Gastroesophageal sphincter (tissue), 4 donors: Measurements from ENCODE around the gene PTGR1. TPM values are rescaled to one million over a fixed set of nuclear protein-coding genes. Genes with fewer than 3 reads are reported as not detected.
A peak's percentile ranks its signal among the peaks of the same experiment; 100 is the strongest.
"Not testable (repeated sequence)": the region's sequence is repeated elsewhere in the genome, so short reads cannot be mapped to it uniquely, and the experiment has no call there.

Experiments used
- ATAC-seq: fragments of 150-250 bp; one replicate; pipeline ENCODE4 v1.9.1; 2016; ENCODE audit warnings: mild to moderate bottlenecking, moderate library complexity
- H3K27ac ChIP-seq, 4 donors: fragments of 200-600 bp; sonication (generic) in 3 of 4; 1 replicate in 3 of 4; 2 replicates in 1 of 4; pipeline ENCODE4 v1.5.1; 2016 to 2019
- H3K27me3 ChIP-seq: fragments of 200-600 bp; sonication (generic); one replicate; pipeline ENCODE4 v1.5.1; 2019
- H3K36me3 ChIP-seq, 2 donors: fragments of 200-600 bp; sonication (generic); one replicate each; pipeline ENCODE4 v1.5.1; 2019; ENCODE audit warnings: control low read depth in 1 of 2
- H3K4me1 ChIP-seq, 3 donors: fragments of 200-600 bp; sonication (generic); 1 replicate in 2 of 3; 2 replicates in 1 of 3; pipeline ENCODE4 v1.5.1; 2016 to 2019; ENCODE audit warnings: control low read depth in 2 of 3
- H3K4me3 ChIP-seq, 2 donors: fragments of 200-600 bp; sonication (generic); one replicate each; pipeline ENCODE4 v1.5.1; 2019; ENCODE audit warnings: mild to moderate bottlenecking in 1 of 2, moderate library complexity in 1 of 2
- H3K9me3 ChIP-seq, 3 donors: fragments of 200-600 bp; sonication (generic); one replicate each; pipeline ENCODE4 v1.5.1; 2017 to 2019; ENCODE audit warnings: control low read depth in 2 of 3
- CTCF ChIP-seq, 4 experiments: fragments of 200-600 bp in 2 of 4; fragments of 450-650 bp in 2 of 4; sonication (generic) in 1 of 4; IDR thresholded peaks; one replicate each; pipeline ENCODE4 v1.5.1; 2017 to 2019; ENCODE audit warnings: antibody characterized with exemption in 4 of 4, mild to moderate bottlenecking in 2 of 4, moderate library complexity in 2 of 4
- EP300 ChIP-seq: sonication (generic); formaldehyde crosslinking; IDR thresholded peaks from one replicate; pipeline ENCODE4 v1.6.1; 2017; ENCODE audit warnings: antibody characterized with exemption, mild to moderate bottlenecking
- POLR2A ChIP-seq, 2 donors: fragments of 450-650 bp; IDR thresholded peaks; one replicate each; pipeline ENCODE4 v1.6.1; 2017; ENCODE audit warnings: antibody characterized with exemption in 2 of 2, mild to moderate bottlenecking in 2 of 2, moderate library complexity in 1 of 2
- POLR2AphosphoS5 ChIP-seq: sonication (generic); formaldehyde crosslinking; IDR thresholded peaks from one replicate; pipeline ENCODE4 v1.6.1; 2017; ENCODE audit warnings: antibody characterized with exemption
- WGBS, 2 donors: methylation state at CpG; one replicate each; pipeline ENCODE4 v1.1.5; 2018; ENCODE audit warnings: low coverage in 1 of 2; 5-methylcytosine and 5-hydroxymethylcytosine counted together
- total RNA-seq, 4 donors: library from RNA; depleted of rRNA; stranded (reverse); fragments of >200 nt; gene quantifications; one replicate each; pipeline ENCODE4 v1.1.0, GENCODE V29; 2016

PTGR1 gene
- total RNA-seq, 4 donors from 2014 or later, result 19.1 to 59.6 (median 43.7) TPM

- peak overlapping the region; percentile 75 to 97 for H3K4me3 ChIP-seq
- no peaks in the 10 kb centered on the region for H3K27me3 ChIP-seq
- peaks cover 9 to 32% (median 10%) of the 10 kb centered on the region in 3 donors for H3K4me1 ChIP-seq
- TF ChIP-seq POLR2A (IDR thresholded peaks at IDR 0.05) (no peak), CTCF (IDR thresholded peaks at IDR 0.05) (no peak), POLR2AphosphoS5 (no peak), EP300 (no peak)
- peak overlapping the region in 3 of 4 donors; percentile 90 to 95 (median 93) for H3K27ac ChIP-seq
- ATAC-seq, result peak; percentile 15
- 5 to 12% methylated on average over 16 to 17 of the region's 17 CpGs for WGBS, 2 donors
- no peaks in the 10 kb centered on the region for H3K36me3 ChIP-seq
- no peaks in the 10 kb centered on the region for H3K9me3 ChIP-seq
Observed at GRCh38 chr9:111630182-111630963, 30.9 kb upstream of the PTGR1 start.

GRCh38 chr9:111628411-111628810 is 29.0 kb upstream of the PTGR1 start:
- Histone ChIP-seq H3K27me3 (no peaks in the 10 kb centered on the region), H3K4me1 (peaks cover 9 to 23% (median 10%) of the 10 kb centered on the region in 3 donors), H3K27ac (no peak overlapping the region), H3K4me3 (no peak overlapping the region), H3K9me3 (no peaks in the 10 kb centered on the region), H3K36me3 (no peaks in the 10 kb centered on the region)
- TF ChIP-seq EP300 (no peak), POLR2A (IDR thresholded peaks at IDR 0.05) (no peak), POLR2AphosphoS5 (no peak), CTCF (IDR thresholded peaks at IDR 0.05) (no peak)
- WGBS, 2 donors, result 88 to 90% methylated on average over 5 to 7 of the region's 7 CpGs
- no peak for ATAC-seq

GRCh38 chr9:111627260-111627963 is 28.0 kb upstream of the PTGR1 start:
- no peaks in the 10 kb centered on the region for H3K27me3 ChIP-seq
- no peak for TF ChIP-seq CTCF (IDR thresholded peaks at IDR 0.05)
- no peak for TF ChIP-seq POLR2AphosphoS5
- TF ChIP-seq POLR2A (IDR thresholded peaks at IDR 0.05), result no peak
- TF ChIP-seq EP300, result no peak
- ATAC-seq, result no peak
- peaks cover 4 to 13% (median 5%) of the 10 kb centered on the region in 3 donors for H3K4me1 ChIP-seq
- no peak overlapping the region for H3K4me3 ChIP-seq
- WGBS, 2 donors, result 54 to 77% methylated on average over 4 of the region's 7 CpGs
- H3K27ac ChIP-seq, result no peak overlapping the region
- H3K9me3 ChIP-seq, result no peaks in the 10 kb centered on the region
- H3K36me3 ChIP-seq, result no peaks in the 10 kb centered on the region

- Histone ChIP-seq H3K4me3 (no peak overlapping the region), H3K27me3 (peaks cover 7% of the 10 kb centered on the region), H3K9me3 (no peaks in the 10 kb centered on the region), H3K4me1 (no peaks in the 10 kb centered on the region), H3K27ac (no peak overlapping the region), H3K36me3 (no peaks in the 10 kb centered on the region)
- no peak for TF ChIP-seq POLR2A (IDR thresholded peaks at IDR 0.05)
- TF ChIP-seq POLR2AphosphoS5, result peak; percentile 50
- WGBS, 2 donors, result 49 to 62% methylated on average over 3 of the region's 3 CpGs
- ATAC-seq, result no peak
Observed at GRCh38 chr9:111622626-111623025, 23.2 kb upstream of the PTGR1 start.

- Histone ChIP-seq H3K4me3 (no peak overlapping the region), H3K27me3 (peaks cover 7% of the 10 kb centered on the region), H3K4me1 (no peaks in the 10 kb centered on the region), H3K27ac (no peak overlapping the region), H3K36me3 (no peaks in the 10 kb centered on the region), H3K9me3 (no peaks in the 10 kb centered on the region)
- TF ChIP-seq CTCF (IDR thresholded peaks at IDR 0.05), result peak; percentile 25 to 93 (median 57)
- no peak for TF ChIP-seq EP300
- 0% methylated on average over 1 of the region's 2 CpGs for WGBS, 2 donors
- ATAC-seq, result peak; percentile 53
Observed at GRCh38 chr9:111621895-111622480, 22.5 kb upstream of the PTGR1 start.

- WGBS, 2 donors, result no CpG with 5 or more reads among the region's 29 CpGs
- ATAC-seq, H3K4me1 ChIP-seq, H3K27ac ChIP-seq, H3K36me3 ChIP-seq, H3K4me3 ChIP-seq, H3K9me3 ChIP-seq: not testable (repeated sequence)
- H3K27me3 ChIP-seq, result peaks cover 28% of the 10 kb centered on the region
Observed at GRCh38 chr9:111617349-111617748, 17.9 kb upstream of the PTGR1 start.
